DND-41 (cell line): Measurements from ENCODE around the gene NKD2.

Source experiments
- EZH2 ChIP-seq: IDR thresholded peaks from 3 replicates; pipeline ENCODE4 v1.6.1; 2012; ENCODE audit warnings: borderline replicate concordance, low read depth, mild to moderate bottlenecking, moderate library complexity, low read length, inconsistent platforms; ENCODE audit not compliant: severe bottlenecking
- TF ChIP-seq, protein P1 (sequence below): IDR thresholded peaks from 2 replicates; pipeline ENCODE4 v1.5.1; 2012; ENCODE audit warnings: borderline replicate concordance, low read length, moderate library complexity, mild to moderate bottlenecking; ENCODE audit not compliant: poor library complexity, severe bottlenecking; ENCODE audit errors: extremely low read depth

DNA sequence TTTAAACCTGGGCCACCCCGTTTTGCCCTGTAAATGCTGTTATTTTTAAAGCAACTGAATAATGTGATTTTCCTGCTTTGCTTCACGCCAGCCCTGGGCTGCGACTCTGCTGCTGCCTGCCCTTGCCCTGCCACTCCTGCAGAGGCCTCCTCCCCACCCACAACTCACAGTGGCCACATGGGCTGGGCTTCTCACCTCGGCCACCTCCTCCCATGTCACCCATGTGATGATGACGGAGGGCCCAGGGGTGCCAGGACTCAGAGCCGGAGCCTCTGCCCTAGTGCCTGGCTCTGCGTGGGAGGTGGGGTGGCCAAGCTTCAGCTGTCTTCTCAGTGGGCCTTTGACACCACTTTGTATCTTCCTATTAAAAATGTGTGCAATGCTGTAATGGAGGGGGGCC is 48.1 kb upstream of the NKD2 start:
- TF ChIP-seq, protein P1, sequence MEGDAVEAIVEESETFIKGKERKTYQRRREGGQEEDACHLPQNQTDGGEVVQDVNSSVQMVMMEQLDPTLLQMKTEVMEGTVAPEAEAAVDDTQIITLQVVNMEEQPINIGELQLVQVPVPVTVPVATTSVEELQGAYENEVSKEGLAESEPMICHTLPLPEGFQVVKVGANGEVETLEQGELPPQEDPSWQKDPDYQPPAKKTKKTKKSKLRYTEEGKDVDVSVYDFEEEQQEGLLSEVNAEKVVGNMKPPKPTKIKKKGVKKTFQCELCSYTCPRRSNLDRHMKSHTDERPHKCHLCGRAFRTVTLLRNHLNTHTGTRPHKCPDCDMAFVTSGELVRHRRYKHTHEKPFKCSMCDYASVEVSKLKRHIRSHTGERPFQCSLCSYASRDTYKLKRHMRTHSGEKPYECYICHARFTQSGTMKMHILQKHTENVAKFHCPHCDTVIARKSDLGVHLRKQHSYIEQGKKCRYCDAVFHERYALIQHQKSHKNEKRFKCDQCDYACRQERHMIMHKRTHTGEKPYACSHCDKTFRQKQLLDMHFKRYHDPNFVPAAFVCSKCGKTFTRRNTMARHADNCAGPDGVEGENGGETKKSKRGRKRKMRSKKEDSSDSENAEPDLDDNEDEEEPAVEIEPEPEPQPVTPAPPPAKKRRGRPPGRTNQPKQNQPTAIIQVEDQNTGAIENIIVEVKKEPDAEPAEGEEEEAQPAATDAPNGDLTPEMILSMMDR = no peak
- no peak for TF ChIP-seq EZH2
